Activated CD4-positive, alpha-beta T cell treated with anti-CD3 and anti-CD28 coated beads, Interleukin-2, amount 50 U/mL, for 48 hours (primary cell): Measurements from ENCODE around the gene ZNF443.
"Not testable (repeated sequence)": the region's sequence is repeated elsewhere in the genome, so short reads cannot be mapped to it uniquely, and the experiment has no call there.

Source experiments
- DNase-seq, 2 experiments: peaks; one replicate each; pipeline ENCODE4 v3.0.0-alpha.2; 2020

The ZNF443 gene

GRCh38 chr19:12440541-12441316, at the start of gene ZNF443:
TSS of gene ZNF443 (minus strand) at chr19:12441021. CDS start at chr19:12440914, 107 bp downstream.
- peak; percentile 100 for DNase-seq

DNA sequence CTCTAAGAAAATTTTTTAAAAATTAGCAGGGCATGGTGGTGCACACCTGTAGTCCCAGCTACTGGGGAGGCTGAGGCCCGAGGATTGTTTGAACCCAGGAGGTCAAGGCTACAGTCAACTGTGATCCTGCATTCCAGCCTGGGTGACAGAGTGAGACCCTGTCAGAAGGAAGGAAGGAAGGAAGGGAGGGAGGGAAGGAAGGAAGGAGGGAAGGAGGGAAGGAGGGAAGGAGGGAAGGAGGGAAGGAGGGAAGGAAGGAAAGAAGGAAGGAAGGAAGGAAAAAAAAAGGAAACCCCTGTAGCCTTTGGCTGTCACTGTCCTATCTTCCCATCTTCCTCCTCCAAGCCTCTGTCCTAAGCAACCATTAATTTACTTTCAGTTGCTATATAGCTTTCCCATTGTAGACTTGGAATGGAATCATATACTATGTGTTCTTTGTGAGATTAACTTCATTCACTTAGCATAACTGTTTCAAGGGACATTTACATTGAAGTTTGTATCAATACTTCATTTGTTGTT, 45.5 kb upstream of the ZNF443 start:
- not testable (repeated sequence) for DNase-seq

GRCh38 chr19:12485571-12485970, 44.8 kb upstream of the ZNF443 start:
- DNase-seq = no peak

DNA sequence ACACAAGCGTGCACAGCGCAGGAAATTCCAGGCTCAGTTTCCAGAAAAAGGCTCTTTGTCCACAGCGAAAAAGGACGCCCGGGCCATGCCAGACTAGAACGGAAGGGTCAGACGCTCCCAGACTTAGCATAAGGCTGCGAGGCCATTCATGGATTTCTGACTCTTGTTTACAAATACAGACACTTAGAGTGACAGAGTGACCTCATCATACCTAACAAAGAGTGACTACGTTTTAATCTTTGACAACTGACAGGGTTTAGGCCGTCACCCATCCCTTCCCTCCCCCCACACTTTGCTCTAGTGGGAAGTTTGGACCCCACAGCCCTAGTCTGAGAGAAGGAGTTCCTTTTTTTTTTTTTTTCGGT, 44.2 kb upstream of the ZNF443 start:
- DNase-seq = no peak

DNA sequence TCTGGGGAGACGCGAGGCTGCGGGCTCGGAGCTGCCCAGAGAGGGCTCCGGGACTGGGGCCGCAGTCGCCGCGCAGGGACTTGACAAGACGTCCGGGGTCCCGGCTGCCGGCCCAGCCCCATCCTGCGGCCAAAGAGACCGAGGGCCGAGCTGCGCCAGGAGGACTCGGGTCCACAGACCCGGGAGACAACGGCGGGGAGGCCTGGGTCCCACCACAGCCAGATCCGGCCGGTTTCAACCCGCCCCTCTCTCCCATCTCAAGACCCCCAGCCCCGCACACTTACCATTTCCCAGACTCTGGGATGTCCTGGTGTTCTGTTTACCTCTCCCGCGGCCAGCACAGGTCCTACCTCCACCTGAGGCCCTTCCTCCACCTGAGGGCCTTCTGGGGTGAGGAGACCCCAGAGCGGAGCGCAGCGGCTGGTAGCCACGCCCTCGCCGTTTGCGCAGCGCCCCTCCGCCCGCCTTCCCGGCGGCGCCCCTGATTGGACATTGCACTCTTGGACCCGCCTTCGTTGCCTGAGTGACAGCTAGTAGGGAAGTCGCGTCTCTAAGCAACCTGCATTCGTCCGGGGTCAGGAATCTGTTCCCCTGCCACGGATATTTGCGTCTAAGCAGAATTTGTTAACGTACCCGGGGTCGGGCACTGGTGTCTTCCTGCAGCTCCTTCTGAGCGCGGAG, 43.7 kb upstream of the ZNF443 start, which contains the start of gene ZNF709:
TSS of gene ZNF709 (minus strand) at position 446 of the 681 bp plus-strand sequence. CDS start at position 287, 159 bp downstream.
- peak; percentile 90 to 93 for DNase-seq

DNA sequence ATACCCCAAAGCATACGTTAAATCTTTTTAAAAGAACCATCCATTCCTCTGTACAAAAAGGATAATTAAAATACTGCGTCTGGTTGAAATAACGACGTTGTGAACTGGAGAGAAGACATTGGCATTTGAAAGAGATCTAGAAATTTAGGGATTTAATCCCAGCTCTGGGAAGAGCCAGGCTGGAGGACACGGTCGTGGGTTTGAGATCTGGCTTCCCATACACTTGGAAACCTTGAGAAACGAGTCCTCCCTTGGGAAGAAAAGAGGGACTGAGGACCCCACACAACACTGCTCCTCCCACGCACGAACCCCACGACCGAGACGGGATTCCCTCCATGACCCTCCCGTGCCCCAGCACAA, 43.2 kb upstream of the ZNF443 start:
- DNase-seq = no peak

DNA sequence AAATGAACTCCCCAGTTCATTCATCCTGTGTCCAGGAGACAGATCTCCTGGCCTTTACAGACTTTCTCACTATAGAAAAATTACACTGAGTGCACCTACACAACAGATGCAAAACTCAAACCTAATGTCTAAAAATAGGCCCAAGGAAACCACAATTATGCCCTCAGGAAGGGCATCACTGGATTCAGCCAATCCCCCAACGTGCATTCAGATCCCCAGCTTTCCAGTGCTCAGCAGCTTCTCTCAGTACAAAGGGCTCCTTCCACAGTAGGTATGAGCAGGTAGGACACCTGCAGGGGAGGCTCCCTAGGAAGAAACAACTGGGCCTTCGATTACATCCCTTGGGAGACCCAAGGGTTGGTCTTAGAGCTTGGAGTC, 41.7 kb upstream of the ZNF443 start:
- DNase-seq = no peak

DNA sequence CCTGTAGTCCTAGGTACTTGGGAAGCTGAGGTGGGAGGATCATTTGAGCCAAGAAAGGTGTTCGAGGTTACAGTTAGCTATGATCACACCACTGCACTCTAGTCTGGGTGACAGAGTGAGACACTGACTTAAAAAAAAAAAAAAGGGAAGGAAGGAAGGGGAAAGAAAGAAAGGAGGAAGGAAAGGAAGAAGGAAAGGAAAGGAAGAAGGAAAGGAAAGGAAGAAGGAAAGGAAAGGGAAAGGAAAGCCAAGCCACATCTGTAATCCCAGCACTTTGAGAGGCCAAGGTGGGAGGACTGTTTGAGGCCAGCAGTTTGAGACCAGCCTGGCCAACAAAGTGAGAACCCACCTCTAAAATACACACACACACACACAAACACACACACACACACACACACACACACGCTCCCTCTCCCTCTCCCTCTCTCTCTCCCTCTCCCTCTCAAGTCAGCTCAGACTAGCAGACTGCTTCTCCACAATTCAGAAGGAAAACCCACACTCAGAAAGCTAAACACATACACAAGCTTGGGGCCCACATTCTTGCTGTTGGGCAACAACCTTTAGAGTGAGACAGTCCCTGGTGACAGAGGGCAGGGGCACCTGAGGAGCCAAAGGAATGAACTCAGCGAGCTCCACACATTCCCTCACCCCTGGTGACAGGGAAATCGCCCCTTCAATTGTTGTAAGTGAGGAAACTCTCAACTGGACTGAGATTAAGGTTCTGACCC, 41.1 kb upstream of the ZNF443 start:
- no peak for DNase-seq

DNA sequence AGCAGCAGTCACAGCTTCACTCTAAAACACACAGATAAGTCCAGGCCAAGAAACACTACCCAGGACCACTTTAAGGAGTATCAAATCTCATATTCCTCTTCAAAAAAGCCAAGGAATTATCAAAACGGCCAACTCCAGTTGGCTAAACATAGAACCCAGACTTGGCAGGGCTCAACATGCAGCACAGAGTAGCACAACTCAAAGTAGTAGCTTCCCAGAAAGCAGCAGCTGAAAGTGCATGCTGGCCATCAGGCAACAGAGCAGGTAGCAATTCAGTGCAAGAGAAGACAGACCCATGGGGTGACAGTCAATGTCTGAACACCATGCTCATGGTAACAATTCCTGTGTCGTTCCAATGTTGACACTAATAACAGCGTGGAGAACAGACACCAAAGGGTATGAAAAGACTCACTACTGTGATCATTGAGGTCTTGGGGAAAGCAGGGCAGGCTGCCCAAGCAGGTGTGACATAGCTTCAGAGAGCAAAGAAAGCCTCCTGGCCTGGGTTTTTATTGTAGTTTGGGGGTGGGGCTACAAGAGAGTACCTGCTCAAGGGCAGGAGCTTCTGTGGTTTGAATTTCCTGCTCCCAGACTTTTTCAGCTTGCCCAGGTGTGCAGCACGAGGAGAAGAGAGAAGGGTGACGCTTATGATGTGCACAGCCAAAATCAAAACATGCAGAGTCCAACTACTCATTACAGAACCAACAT, 37.6 kb upstream of the ZNF443 start:
- no peak for DNase-seq

- not testable (repeated sequence) for DNase-seq
These were observed 26.8 kb upstream of the ZNF443 start for GRCh38 chr19:12467651-12468050.

- no peak for DNase-seq
These were observed 24.4 kb upstream of the ZNF443 start for GRCh38 chr19:12465211-12465610.

DNA sequence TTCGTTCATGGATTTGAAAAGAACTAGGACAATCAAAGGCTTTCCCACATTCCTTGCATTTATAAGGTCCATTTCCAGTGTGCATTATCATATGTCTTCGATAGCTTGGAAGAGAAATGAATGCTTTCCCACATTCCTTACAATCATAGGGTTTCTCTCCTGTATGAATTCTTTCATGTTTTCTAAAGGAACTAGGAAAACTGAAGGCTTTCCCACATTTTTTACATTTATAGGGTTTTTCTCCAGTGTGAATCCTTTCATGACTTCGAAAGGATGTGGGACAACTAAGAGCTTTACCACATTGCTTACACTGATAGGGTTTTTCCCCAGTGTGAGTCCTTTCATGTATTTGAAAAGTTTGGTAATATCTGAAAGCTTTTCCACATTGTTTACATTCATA, 23.9 kb upstream of the ZNF443 start:
- no peak for DNase-seq

DNA sequence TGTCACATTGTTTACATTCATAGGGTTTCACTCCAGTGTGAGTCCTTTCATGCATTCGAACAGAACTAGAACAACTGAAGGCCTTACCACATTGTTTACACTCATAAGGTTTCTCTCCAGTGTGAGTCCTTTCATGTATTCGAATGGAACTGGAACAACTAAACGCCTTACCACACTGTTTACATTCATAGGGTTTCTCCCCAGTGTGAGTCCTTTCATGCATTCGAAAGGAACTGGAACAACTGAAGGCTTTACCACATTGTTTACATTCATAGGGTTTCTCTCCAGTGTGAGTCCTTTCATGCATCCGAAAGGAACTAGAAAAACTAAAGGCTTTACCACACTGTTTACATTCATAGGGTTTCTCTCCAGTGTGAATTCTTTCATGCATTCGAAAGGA, 23.3 kb upstream of the ZNF443 start:
- DNase-seq = not testable (repeated sequence)

- no peak for DNase-seq
These were observed 12.7 kb upstream of the ZNF443 start for GRCh38 chr19:12453495-12453894.

- DNase-seq = no peak
These were observed 10.0 kb upstream of the ZNF443 start for GRCh38 chr19:12450844-12451243.

DNA sequence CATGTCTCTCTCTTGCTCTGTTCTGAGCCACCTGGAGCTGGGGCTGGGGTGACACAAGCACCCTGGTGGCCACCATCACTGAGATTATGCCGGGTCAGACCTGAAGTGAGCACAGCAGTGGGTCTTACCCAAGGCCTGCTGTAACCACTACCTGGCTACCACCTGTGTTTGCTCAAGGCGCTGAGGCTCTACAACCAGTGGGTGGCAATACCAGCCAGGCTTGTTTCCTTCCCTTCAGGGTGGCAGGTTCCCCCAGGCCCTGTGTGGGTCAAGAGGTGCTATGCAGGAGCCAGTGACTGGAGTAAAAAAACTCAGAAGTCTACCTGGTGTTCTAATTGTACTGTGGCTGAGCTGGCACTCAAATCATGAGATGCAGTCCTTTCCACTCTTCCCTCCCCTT, 8.0 kb upstream of the ZNF443 start:
- DNase-seq = no peak

DNA sequence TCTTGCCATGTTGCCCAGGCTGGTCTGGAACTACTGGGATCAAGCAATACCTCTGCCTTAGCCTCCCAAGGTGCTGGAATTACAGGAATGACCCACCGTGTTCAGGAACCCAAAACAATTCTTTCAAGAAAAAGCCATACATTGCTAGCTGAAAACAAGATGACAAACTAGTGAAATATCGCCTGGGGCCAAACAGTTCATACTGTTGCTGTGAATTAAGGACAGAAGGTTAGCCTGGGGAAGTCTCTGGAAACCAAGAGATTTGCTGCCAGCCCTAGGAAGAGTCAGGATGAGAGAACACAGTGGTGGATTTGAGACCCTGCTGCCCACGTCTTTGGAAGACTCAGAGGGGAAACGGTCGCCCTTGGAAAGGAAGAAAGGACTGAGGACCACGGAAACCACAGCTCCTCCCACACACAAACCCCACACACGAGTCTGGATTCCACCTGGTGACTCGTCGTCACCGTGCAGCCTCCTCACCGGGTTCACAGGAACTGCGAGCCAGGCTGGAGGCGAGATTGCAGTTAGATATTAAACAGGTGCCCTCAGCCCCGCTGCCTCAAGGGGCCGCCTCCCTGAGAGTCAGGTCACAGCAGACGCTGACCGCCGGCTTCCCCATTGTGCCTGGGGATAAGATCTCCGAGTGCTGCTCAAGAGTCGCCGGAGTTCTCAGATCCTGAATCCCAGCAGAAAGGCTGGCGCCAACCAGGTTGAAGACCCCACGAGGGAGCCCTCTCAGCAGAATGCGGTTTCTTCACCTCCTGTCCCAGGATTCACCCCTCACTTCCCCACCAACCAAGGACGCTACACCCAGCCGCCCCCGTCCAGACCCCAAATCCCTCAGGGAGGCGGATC, 908 bp downstream of the ZNF443 start:
- DNase-seq = peak; percentile 62 to 67

DNA sequence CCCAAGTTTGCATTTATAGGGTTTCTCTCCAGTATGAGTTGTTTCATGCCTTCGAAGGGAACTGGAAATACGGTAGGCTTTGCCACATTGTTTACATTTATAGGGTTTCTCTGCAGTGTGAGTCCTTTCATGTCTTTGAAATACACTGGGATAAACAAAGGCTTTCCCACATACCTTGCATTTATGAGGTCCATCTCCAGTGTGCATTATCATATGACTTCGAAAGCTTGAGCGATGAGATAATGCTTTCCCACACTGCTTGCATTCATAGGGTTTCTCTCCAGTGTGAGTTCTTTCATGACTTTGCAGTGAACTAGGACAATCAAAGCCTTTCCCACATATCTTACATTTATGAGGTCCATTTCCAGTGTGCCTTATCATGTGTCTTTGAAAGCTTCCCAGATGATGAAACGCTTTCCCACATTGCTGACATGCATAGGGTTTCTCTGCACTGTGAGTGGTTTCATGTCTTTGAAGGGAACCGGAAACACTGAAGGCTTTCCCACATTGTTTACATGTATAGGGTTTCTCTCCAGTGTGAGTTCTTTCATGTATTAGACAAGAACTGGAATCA, 10.0 kb downstream of the ZNF443 start:
- not testable (repeated sequence) for DNase-seq

GRCh38 chr19:12425888-12426274, 14.9 kb downstream of the ZNF443 start:
- DNase-seq = no peak

- no peak for DNase-seq
These were observed 15.5 kb downstream of the ZNF443 start for GRCh38 chr19:12425236-12425887.

GRCh38 chr19:12417273-12417672, 23.5 kb downstream of the ZNF443 start:
- not testable (repeated sequence) for DNase-seq
